HepG2 (cell line): ENCODE measurements around the gene CACNA1I. TPM values are rescaled to one million over a fixed set of nuclear protein-coding genes. Genes with fewer than 3 reads are reported as not detected.
A peak's percentile ranks its signal among the peaks of the same experiment; 100 is the strongest.

Source experiments
- ATF7 ChIP-seq, 2 experiments: fragments of 450-650 bp in 1 of 2; sonication (generic) in 1 of 2; formaldehyde crosslinking in 1 of 2; IDR thresholded peaks; 2 replicates each; pipeline versions ENCODE4 v1.4.0 to v1.6.1; 2016 to 2020; ENCODE audit warnings: antibody characterized with exemption in 1 of 2, mild to moderate bottlenecking in 1 of 2, missing genetic modification reagents in 1 of 2
- BRCA1 ChIP-seq: sonication (generic); formaldehyde crosslinking; IDR thresholded peaks from 2 replicates; pipeline ENCODE4 v1.4.0; 2020; ENCODE audit warnings: missing genetic modification reagents
- CSRNP2 ChIP-seq: sonication (generic); formaldehyde crosslinking; conservative IDR thresholded peaks from 2 replicates; pipeline ENCODE4 v1.8.0; 2022; ENCODE audit warnings: low read depth, missing genetic modification reagents
- DNMT1 ChIP-seq: sonication (generic); formaldehyde crosslinking; IDR thresholded peaks from 2 replicates; pipeline ENCODE4 v1.5.1; 2020; ENCODE audit warnings: mild to moderate bottlenecking, missing genetic modification reagents
- GTF3A ChIP-seq: sonication (generic); formaldehyde crosslinking; conservative IDR thresholded peaks from 2 replicates; pipeline ENCODE4 v1.4.0; 2020; ENCODE audit warnings: mild to moderate bottlenecking, missing genetic modification reagents
- GZF1 ChIP-seq: sonication (generic); formaldehyde crosslinking; IDR thresholded peaks from 2 replicates; pipeline ENCODE4 v1.5.1; 2020; ENCODE audit warnings: mild to moderate bottlenecking, missing genetic modification reagents
- HES4 ChIP-seq: sonication (generic); formaldehyde crosslinking; IDR thresholded peaks from 2 replicates; pipeline ENCODE4 v1.9.0; 2021; ENCODE audit warnings: mild to moderate bottlenecking, missing genetic modification reagents, borderline replicate concordance
- KLF12 ChIP-seq: sonication (generic); formaldehyde crosslinking; IDR thresholded peaks from 2 replicates; pipeline ENCODE4 v1.4.0; 2020; ENCODE audit warnings: missing genetic modification reagents, borderline replicate concordance
- MBD4 ChIP-seq: IDR thresholded peaks from 2 replicates; pipeline ENCODE4 v1.6.1; 2012; ENCODE audit warnings: low read length, inconsistent platforms, borderline replicate concordance
- MLLT10 ChIP-seq: sonication (generic); formaldehyde crosslinking; IDR thresholded peaks from 2 replicates; pipeline ENCODE4 v1.4.0; 2020; ENCODE audit warnings: missing genetic modification reagents
- NAIF1 ChIP-seq: sonication (generic); formaldehyde crosslinking; IDR thresholded peaks from 2 replicates; pipeline ENCODE4 v1.5.0; 2020; ENCODE audit warnings: mild to moderate bottlenecking, missing genetic modification reagents, borderline replicate concordance
- RFX1 ChIP-seq: fragments of 450-650 bp; IDR thresholded peaks from 2 replicates; pipeline ENCODE4 v1.6.1; 2017
- SP5 ChIP-seq: IDR thresholded peaks from 2 replicates; pipeline ENCODE4 v1.6.1; 2016; ENCODE audit warnings: low read depth, borderline replicate concordance
- SSRP1 ChIP-seq: IDR thresholded peaks from 2 replicates; pipeline ENCODE4 v1.6.1; 2016; ENCODE audit warnings: control low read depth
- TMF1 ChIP-seq: sonication (generic); formaldehyde crosslinking; IDR thresholded peaks from 2 replicates; pipeline ENCODE4 v1.8.1; 2022; ENCODE audit warnings: low read depth, missing genetic modification reagents
- ZBTB4 ChIP-seq: sonication (generic); formaldehyde crosslinking; IDR thresholded peaks from 2 replicates; pipeline ENCODE4 v1.4.0; 2020; ENCODE audit warnings: missing genetic modification reagents, mild to moderate bottlenecking, borderline replicate concordance
- ZBTB8A ChIP-seq: sonication (generic); formaldehyde crosslinking; IDR thresholded peaks from 2 replicates; pipeline ENCODE4 v1.4.0; 2020; ENCODE audit warnings: mild to moderate bottlenecking, low read depth, missing genetic modification reagents, borderline replicate concordance
- ZKSCAN5 ChIP-seq: sonication (generic); formaldehyde crosslinking; IDR thresholded peaks from 2 replicates; pipeline ENCODE4 v1.5.1; 2020; ENCODE audit warnings: mild to moderate bottlenecking, missing genetic modification reagents
- ZNF280D ChIP-seq: sonication (generic); formaldehyde crosslinking; IDR thresholded peaks from 2 replicates; pipeline ENCODE4 v1.5.1; 2020; ENCODE audit warnings: mild to moderate bottlenecking, missing genetic modification reagents
- ZNF3 ChIP-seq: IDR thresholded peaks from 2 replicates; pipeline ENCODE4 v1.7.0; 2017; ENCODE audit warnings: inconsistent platforms
- ZNF333 ChIP-seq: sonication (generic); formaldehyde crosslinking; IDR thresholded peaks from 2 replicates; pipeline ENCODE4 v1.4.0; 2020; ENCODE audit warnings: mild to moderate bottlenecking, missing genetic modification reagents, borderline replicate concordance
- ZNF768 ChIP-seq: sonication (generic); formaldehyde crosslinking; IDR thresholded peaks from 2 replicates; pipeline ENCODE4 v1.4.0; 2020; ENCODE audit warnings: missing genetic modification reagents
- ZNF891 ChIP-seq: sonication (generic); formaldehyde crosslinking; IDR thresholded peaks from 2 replicates; pipeline ENCODE4 v1.5.0; 2020; ENCODE audit warnings: mild to moderate bottlenecking, missing genetic modification reagents
- polyA plus RNA-seq, 8 experiments: library from polyadenylated mRNA; depleted of rRNA in 3 of 8; stranded (reverse) in 7 of 8; unstranded in 1 of 8; fragments of >200 nt; fragmentation: Illumina TruSeq in 4 of 8; extraction: Trizol in 4 of 8; gene quantifications; 2 replicates each; pipeline versions ENCODE4 v1.2.1 to v1.2.3, GENCODE V29; 2011 to 2016; ENCODE audit warnings: low read depth in 4 of 8, missing spikeins in 1 of 8, mixed read lengths in 1 of 8; ENCODE audit not compliant: insufficient read depth in 1 of 8
- total RNA-seq, 5 experiments: library from RNA; depleted of rRNA; stranded (reverse); fragments of >200 nt; fragmentation: Illumina TruSeq; extraction: Trizol; gene quantifications; 2 replicates each; pipeline ENCODE4 v1.2.3, GENCODE V29; 2016; ENCODE audit warnings: low read depth in 1 of 5

Gene CACNA1I
- total and polyA plus RNA-seq, 2 of the 13 experiments (the other 11 are each of a cell fraction or from before 2014, with no cell fraction given): not detected

- TF ChIP-seq BRCA1 (0 out of 2 replicates have a peak, but pooled peaks have one; percentile 57), SSRP1 (CRISPR knock-in tag) (peak; percentile 74; the same call in 1 of the 2 replicates), ZBTB4 (peak; percentile 44; the same call in 1 of the 2 replicates), ZNF333 (CRISPR knock-in tag) (0 out of 2 replicates have a peak, but pooled peaks have one; percentile 31), ATF7 (IDR thresholded peaks at IDR 0.05) (no peak), ATF7 (CRISPR knock-in tag; IDR thresholded peaks at IDR 0.05) (no peak), GTF3A (CRISPR knock-in tag) (no peak), TMF1 (no peak), ZNF3 (no peak), MLLT10 (no peak), ZBTB8A (no peak), ZNF768 (peak; percentile 85; the same call in 1 of the 2 replicates), MBD4 (no peak), GZF1 (CRISPR knock-in tag) (no peak), CSRNP2 (CRISPR knock-in tag) (no peak), NAIF1 (CRISPR knock-in tag) (no peak), ZNF280D (CRISPR knock-in tag) (0 out of 2 replicates have a peak, but pooled peaks have one; percentile 11), HES4 (no peak), ZKSCAN5 (CRISPR knock-in tag) (no peak), ZNF891 (peak; percentile 77; the same call in 1 of the 2 replicates), RFX1 (no peak), DNMT1 (CRISPR knock-in tag) (peak; percentile 76; the same call in 1 of the 2 replicates), KLF12 (CRISPR knock-in tag) (peak; percentile 79; the same call in 1 of the 2 replicates), SP5 (CRISPR knock-in tag) (no peak)
These were observed 41.7 kb upstream of the CACNA1I start (continued) for GRCh38 chr22:39528681-39529486.
